WTC11 (cell line): ENCODE measurements around the gene RUVBL1. TPM values are rescaled to one million over a fixed set of nuclear protein-coding genes. Genes with fewer than 3 reads are reported as not detected.

Source experiments
- ATAC-seq: fragments of 200-7000 bp; cut with Tn5 transposase; 2 replicates; pipeline ENCODE4 v1.10.0; 2021; ENCODE audit warnings: mild to moderate bottlenecking, moderate library complexity
- CTCF ChIA-PET: fragments of 300-600 bp; sonication (Branson Sonifier 250); formaldehyde crosslinking; loops from one replicate; lab custom pipeline; 2021; ENCODE audit warnings: antibody characterized with exemption; lab: Charles Lee
- POLR2A ChIA-PET: fragments of 350-600 bp; sonication (Branson Sonifier 250); formaldehyde crosslinking; loops from one replicate; lab custom pipeline; 2021; ENCODE audit warnings: antibody characterized with exemption; lab: Charles Lee
- DNase-seq: peaks from one replicate; pipeline ENCODE4 v3.0.0; 2021; ENCODE audit warnings: low spot score
- H3K27ac Mint-ChIP-seq: 2 replicates; pipeline ENCODE4 v1.8.0; 2021; ENCODE audit warnings: mixed read lengths
- H3K27me3 Mint-ChIP-seq: 2 replicates; pipeline ENCODE4 v1.8.0; 2021; ENCODE audit warnings: low read depth, mild to moderate bottlenecking, moderate library complexity, mixed read lengths
- H3K36me3 Mint-ChIP-seq: 2 replicates; pipeline ENCODE4 v1.8.0; 2021; ENCODE audit warnings: mixed read lengths
- H3K4me1 Mint-ChIP-seq: 2 replicates; pipeline ENCODE4 v1.8.0; 2022; ENCODE audit warnings: mixed read lengths
- H3K4me3 Mint-ChIP-seq: 2 replicates; pipeline ENCODE4 v1.8.0; 2021; ENCODE audit warnings: mild to moderate bottlenecking, moderate library complexity, mixed read lengths
- H3K9me3 Mint-ChIP-seq: 2 replicates; pipeline ENCODE4 v1.8.0; 2021; ENCODE audit warnings: mixed read lengths
- AR ChIP-seq: fragments of 250-450 bp; sonication (Bioruptor Pico); IDR thresholded peaks from 2 replicates; pipeline ENCODE4 v1.9.0; 2021; ENCODE audit warnings: mild to moderate bottlenecking
- ATF2 ChIP-seq: sonication (generic); formaldehyde crosslinking; IDR thresholded peaks from 2 replicates; pipeline ENCODE4 v1.8.1; 2022; ENCODE audit warnings: low read depth, missing genetic modification reagents, borderline replicate concordance
- CREB1 ChIP-seq: sonication (generic); formaldehyde crosslinking; IDR thresholded peaks from 2 replicates; pipeline ENCODE4 v1.8.0; 2023; ENCODE audit warnings: mild to moderate bottlenecking, missing genetic modification reagents
- CREM ChIP-seq: sonication (generic); formaldehyde crosslinking; IDR thresholded peaks from 2 replicates; pipeline ENCODE4 v1.8.1; 2022; ENCODE audit warnings: mild to moderate bottlenecking, missing genetic modification reagents, moderate library complexity
- ESRRA ChIP-seq: sonication (generic); formaldehyde crosslinking; IDR thresholded peaks from 2 replicates; pipeline ENCODE4 v1.8.1; 2022; ENCODE audit warnings: mild to moderate bottlenecking, missing genetic modification reagents, borderline replicate concordance
- ETV6 ChIP-seq: sonication (generic); formaldehyde crosslinking; IDR thresholded peaks from 2 replicates; pipeline ENCODE4 v1.8.1; 2022; ENCODE audit warnings: mild to moderate bottlenecking, missing genetic modification reagents
- FOXK1 ChIP-seq: sonication (generic); formaldehyde crosslinking; IDR thresholded peaks from 2 replicates; pipeline ENCODE4 v1.8.0; 2022; ENCODE audit warnings: mild to moderate bottlenecking, moderate library complexity, missing genetic modification reagents
- GABPB1 ChIP-seq: sonication (generic); formaldehyde crosslinking; IDR thresholded peaks from 2 replicates; pipeline ENCODE4 v1.8.1; 2023; ENCODE audit warnings: mild to moderate bottlenecking, missing genetic modification reagents
- HMGA2 ChIP-seq: fragments of 250-450 bp; sonication (Bioruptor Pico); IDR thresholded peaks from 2 replicates; pipeline ENCODE4 v1.4.0; 2021; ENCODE audit warnings: mild to moderate bottlenecking, moderate library complexity
- HMGXB4 ChIP-seq: sonication (generic); formaldehyde crosslinking; IDR thresholded peaks from 2 replicates; pipeline ENCODE4 v1.8.1; 2023; ENCODE audit warnings: mild to moderate bottlenecking, moderate library complexity, missing genetic modification reagents
- IRF2 ChIP-seq: sonication (generic); formaldehyde crosslinking; IDR thresholded peaks from 2 replicates; pipeline ENCODE4 v1.8.0; 2022; ENCODE audit warnings: low read depth, missing genetic modification reagents, borderline replicate concordance
- JUN ChIP-seq: sonication (generic); formaldehyde crosslinking; IDR thresholded peaks from 2 replicates; pipeline ENCODE4 v1.8.0; 2023; ENCODE audit warnings: mild to moderate bottlenecking, missing genetic modification reagents
- MAX ChIP-seq: sonication (generic); formaldehyde crosslinking; IDR thresholded peaks from 2 replicates; pipeline ENCODE4 v1.8.0; 2022; ENCODE audit warnings: mild to moderate bottlenecking, missing genetic modification reagents
- MYBL2 ChIP-seq: sonication (generic); formaldehyde crosslinking; IDR thresholded peaks from 2 replicates; pipeline ENCODE4 v1.8.1; 2023; ENCODE audit warnings: mild to moderate bottlenecking, moderate library complexity, missing genetic modification reagents
- NFATC4 ChIP-seq: fragments of 250-450 bp; sonication (Bioruptor Pico); IDR thresholded peaks from 2 replicates; pipeline ENCODE4 v1.9.0; 2021; ENCODE audit warnings: mild to moderate bottlenecking
- NFYB ChIP-seq: sonication (generic); formaldehyde crosslinking; conservative IDR thresholded peaks from 2 replicates; pipeline ENCODE4 v1.8.0; 2022; ENCODE audit warnings: low read depth, missing genetic modification reagents
- ZNF219 ChIP-seq: sonication (generic); formaldehyde crosslinking; IDR thresholded peaks from 2 replicates; pipeline ENCODE4 v1.8.0; 2023; ENCODE audit warnings: missing genetic modification reagents, mild to moderate bottlenecking, borderline replicate concordance
- ZNF263 ChIP-seq: sonication (generic); formaldehyde crosslinking; IDR thresholded peaks from 2 replicates; pipeline ENCODE4 v1.8.1; 2022; ENCODE audit warnings: low read depth, mild to moderate bottlenecking, moderate library complexity, missing genetic modification reagents
- ZNF425 ChIP-seq: fragments of 250-450 bp; sonication (Bioruptor Pico); conservative IDR thresholded peaks from 2 replicates; pipeline ENCODE4 v1.9.0; 2021; ENCODE audit warnings: mild to moderate bottlenecking
- ZNF512 ChIP-seq: sonication (generic); formaldehyde crosslinking; IDR thresholded peaks from 2 replicates; pipeline ENCODE4 v1.8.1; 2022; ENCODE audit warnings: missing genetic modification reagents, borderline replicate concordance
- total RNA-seq: library from RNA; stranded (reverse); gene quantifications from 3 replicates; pipeline ENCODE4 v1.2.3, GENCODE V29; 2021

RUVBL1 gene
- total RNA-seq, 1 experiment from 2014 or later, result 118 TPM

- Mint-ChIP-seq H3K27ac (peak overlapping the region; percentile 7), H3K9me3 (no peaks in the 10 kb centered on the region), H3K4me1 (peaks cover 22% of the 10 kb centered on the region), H3K4me3 (no peak overlapping the region), H3K36me3 (no peaks in the 10 kb centered on the region), H3K27me3 (no peaks in the 10 kb centered on the region)
- TF ChIP-seq HMGA2 (CRISPR knock-in tag) (no peak), ZNF219 (no peak), MAX (CRISPR knock-in tag) (no peak), CREM (no peak), CREB1 (CRISPR knock-in tag) (no peak), ZNF263 (no peak), AR (CRISPR knock-in tag) (no peak), MYBL2 (CRISPR knock-in tag) (no peak), FOXK1 (CRISPR knock-in tag) (no peak), ATF2 (CRISPR knock-in tag) (no peak), ETV6 (CRISPR knock-in tag) (no peak), GABPB1 (CRISPR knock-in tag) (no peak; the same call in 1 of the 2 replicates), JUN (CRISPR knock-in tag) (no peak), ESRRA (no peak), ZNF425 (CRISPR knock-in tag) (no peak), NFYB (CRISPR knock-in tag) (no peak), HMGXB4 (CRISPR knock-in tag) (no peak), ZNF512 (CRISPR knock-in tag) (no peak), NFATC4 (CRISPR knock-in tag) (no peak), IRF2 (no peak)
- POLR2A ChIA-PET, result no interaction called here
- CTCF ChIA-PET, result interaction anchor here (0.5 to 1.2 kb wide), 4 partner anchors 11 to 154 kb away, joined by 3 to 4 read pairs (median 4); no protein-coding TSS in a partner anchor
- peak; percentile 55 for ATAC-seq
- no peak for DNase-seq
Observed at GRCh38 chr3:128167973-128168674, 44.5 kb upstream of the RUVBL1 start.
